HEK293 (cell line): ENCODE measurements around the gene FNDC10.

Experiments
- EGR2 ChIP-seq: fragments of 450-650 bp; formaldehyde crosslinking; IDR thresholded peaks from 2 replicates; pipeline ENCODE4 v1.5.1; 2016; ENCODE audit warnings: low read depth, missing biosample characterization, missing genetic modification characterization
- GFI1B ChIP-seq: fragments of 450-650 bp; formaldehyde crosslinking; IDR thresholded peaks from 2 replicates; pipeline ENCODE4 v1.5.1; 2016; ENCODE audit warnings: missing biosample characterization, missing genetic modification characterization
- GLI2 ChIP-seq: fragments of 450-650 bp; formaldehyde crosslinking; IDR thresholded peaks from 2 replicates; pipeline ENCODE4; 2017; ENCODE audit warnings: missing biosample characterization, missing genetic modification characterization, low read depth, borderline replicate concordance
- IKZF3 ChIP-seq: fragments of 450-650 bp; IDR thresholded peaks from 2 replicates; pipeline ENCODE4 v1.5.0; 2018; ENCODE audit warnings: missing biosample characterization, mild to moderate bottlenecking, missing genetic modification characterization, moderate library complexity
- KLF1 ChIP-seq: fragments of 450-650 bp; formaldehyde crosslinking; IDR thresholded peaks from 2 replicates; pipeline ENCODE4 v1.5.1; 2016; ENCODE audit warnings: missing biosample characterization, missing genetic modification characterization
- MZF1 ChIP-seq: fragments of 450-650 bp; formaldehyde crosslinking; IDR thresholded peaks from 2 replicates; pipeline ENCODE4 v1.5.1; 2017; ENCODE audit warnings: missing biosample characterization, missing genetic modification characterization, borderline replicate concordance
- REPIN1 ChIP-seq: fragments of 450-650 bp; formaldehyde crosslinking; IDR thresholded peaks from 2 replicates; pipeline ENCODE4 v1.5.1; 2017; ENCODE audit warnings: missing biosample characterization, missing genetic modification characterization, low read depth
- SETDB1 ChIP-seq: IDR thresholded peaks from one replicate; pipeline ENCODE4 v1.6.1; 2017; ENCODE audit warnings: mild to moderate bottlenecking, low read length, moderate library complexity, mixed read lengths; ENCODE audit not compliant: insufficient read length
- YY2 ChIP-seq: fragments of 450-650 bp; formaldehyde crosslinking; IDR thresholded peaks from 2 replicates; pipeline ENCODE4 v1.5.1; 2016; ENCODE audit warnings: missing biosample characterization, missing genetic modification characterization
- ZBTB1 ChIP-seq: fragments of 450-650 bp; formaldehyde crosslinking; IDR thresholded peaks from 2 replicates; pipeline ENCODE4 v1.5.1; 2016; ENCODE audit warnings: missing biosample characterization, missing genetic modification characterization
- ZNF112 ChIP-seq: fragments of 450-650 bp; formaldehyde crosslinking; IDR thresholded peaks from 2 replicates; pipeline ENCODE4 v1.5.0; 2017; ENCODE audit warnings: missing biosample characterization, missing genetic modification characterization
- ZNF138 ChIP-seq: fragments of 450-650 bp; formaldehyde crosslinking; IDR thresholded peaks from 2 replicates; pipeline ENCODE4 v1.5.1; 2016; ENCODE audit warnings: missing biosample characterization, missing genetic modification characterization, borderline replicate concordance
- ZNF175 ChIP-seq: fragments of 450-650 bp; formaldehyde crosslinking; IDR thresholded peaks from 2 replicates; pipeline ENCODE4 v1.5.1; 2016; ENCODE audit warnings: missing biosample characterization, missing genetic modification characterization
- ZNF184 ChIP-seq: fragments of 450-650 bp; IDR thresholded peaks from 2 replicates; pipeline ENCODE4 v1.5.1; 2018; ENCODE audit warnings: missing biosample characterization, mild to moderate bottlenecking, missing genetic modification characterization
- ZNF19 ChIP-seq: fragments of 450-650 bp; formaldehyde crosslinking; IDR thresholded peaks from 2 replicates; pipeline ENCODE4; 2016; ENCODE audit warnings: missing biosample characterization, missing genetic modification characterization, low read depth
- ZNF211 ChIP-seq: fragments of 450-650 bp; formaldehyde crosslinking; IDR thresholded peaks from 2 replicates; pipeline ENCODE4 v1.5.1; 2016; ENCODE audit warnings: low read depth, missing biosample characterization, missing genetic modification characterization
- ZNF223 ChIP-seq: fragments of 450-650 bp; formaldehyde crosslinking; IDR thresholded peaks from 2 replicates; pipeline ENCODE4 v1.5.1; 2016; ENCODE audit warnings: missing biosample characterization, missing genetic modification characterization
- ZNF239 ChIP-seq: fragments of 450-650 bp; formaldehyde crosslinking; IDR thresholded peaks from 2 replicates; pipeline ENCODE4 v1.5.1; 2016; ENCODE audit warnings: missing biosample characterization, missing genetic modification characterization
- ZNF280D ChIP-seq: fragments of 450-650 bp; formaldehyde crosslinking; IDR thresholded peaks from 2 replicates; pipeline ENCODE4 v1.5.1; 2016; ENCODE audit warnings: missing biosample characterization, missing genetic modification characterization
- ZNF350 ChIP-seq: fragments of 450-650 bp; formaldehyde crosslinking; IDR thresholded peaks from 2 replicates; pipeline ENCODE4 v1.5.0; 2017; ENCODE audit warnings: missing biosample characterization, mild to moderate bottlenecking, missing genetic modification characterization
- ZNF354C ChIP-seq: fragments of 450-650 bp; formaldehyde crosslinking; IDR thresholded peaks from 2 replicates; pipeline ENCODE4 v1.5.1; 2016; ENCODE audit warnings: missing biosample characterization, missing genetic modification characterization, low read depth, borderline replicate concordance
- ZNF391 ChIP-seq: fragments of 450-650 bp; formaldehyde crosslinking; IDR thresholded peaks from 2 replicates; pipeline ENCODE4 v1.5.1; 2016; ENCODE audit warnings: low read depth, missing biosample characterization, missing genetic modification characterization, borderline replicate concordance
- ZNF473 ChIP-seq: fragments of 450-650 bp; formaldehyde crosslinking; IDR thresholded peaks from 2 replicates; pipeline ENCODE4 v1.5.1; 2017; ENCODE audit warnings: missing biosample characterization, missing genetic modification characterization
- ZNF529 ChIP-seq: fragments of 450-650 bp; formaldehyde crosslinking; IDR thresholded peaks from 2 replicates; pipeline ENCODE4 v1.5.1; 2017; ENCODE audit warnings: missing genetic modification characterization, missing biosample characterization; ENCODE audit not compliant: insufficient replicate concordance
- ZNF544 ChIP-seq: fragments of 450-650 bp; formaldehyde crosslinking; IDR thresholded peaks from 2 replicates; pipeline ENCODE4 v1.5.0; 2017; ENCODE audit warnings: missing biosample characterization, missing genetic modification characterization
- ZNF555 ChIP-seq: fragments of 450-650 bp; formaldehyde crosslinking; conservative IDR thresholded peaks from 2 replicates; pipeline ENCODE4 v1.5.1; 2017; ENCODE audit warnings: missing biosample characterization, mild to moderate bottlenecking, missing genetic modification characterization, inconsistent platforms
- ZNF585B ChIP-seq: fragments of 450-650 bp; formaldehyde crosslinking; IDR thresholded peaks from 2 replicates; pipeline ENCODE4 v1.5.1; 2016; ENCODE audit warnings: missing biosample characterization, missing genetic modification characterization
- ZNF626 ChIP-seq: fragments of 450-650 bp; sonication (Bioruptor Pico); formaldehyde crosslinking; IDR thresholded peaks from 2 replicates; pipeline ENCODE4 v1.5.1; 2018; ENCODE audit warnings: missing biosample characterization, missing genetic modification characterization, inconsistent platforms
- ZNF76 ChIP-seq: fragments of 450-650 bp; formaldehyde crosslinking; IDR thresholded peaks from 2 replicates; pipeline ENCODE4; 2016; ENCODE audit warnings: low read depth, missing biosample characterization, missing genetic modification characterization, borderline replicate concordance
- ZNF776 ChIP-seq: fragments of 450-650 bp; formaldehyde crosslinking; IDR thresholded peaks from 2 replicates; pipeline ENCODE4 v1.5.0; 2017; ENCODE audit warnings: missing biosample characterization, missing genetic modification characterization, borderline replicate concordance
- TF ChIP-seq, protein P1 (sequence below): fragments of 450-650 bp; formaldehyde crosslinking; IDR thresholded peaks from 2 replicates; pipeline ENCODE4 v1.5.1; 2016; ENCODE audit warnings: missing biosample characterization, missing genetic modification characterization
- TF ChIP-seq, protein P2 (sequence below): fragments of 450-650 bp; formaldehyde crosslinking; conservative IDR thresholded peaks from 2 replicates; pipeline ENCODE4 v1.5.1; 2016; ENCODE audit warnings: low read depth, missing biosample characterization, missing genetic modification characterization

The FNDC10 gene

GRCh38 chr1:1614204-1614953 lies 14.4 kb upstream of the FNDC10 start (continued):
- TF ChIP-seq ZNF280D (tag by site-specific recombination) (no peak), ZNF626 (tag by site-specific recombination) (no peak), ZBTB1 (tag by site-specific recombination) (no peak), ZNF776 (tag by site-specific recombination) (no peak), ZNF223 (tag by site-specific recombination) (no peak), ZNF138 (tag by site-specific recombination) (no peak), ZNF473 (no peak), MZF1 (no peak), ZNF184 (tag by site-specific recombination) (no peak), ZNF391 (no peak), ZNF350 (tag by site-specific recombination) (no peak), SETDB1 (no peak), ZNF555 (tag by site-specific recombination) (no peak), YY2 (tag by site-specific recombination) (no peak), ZNF19 (tag by site-specific recombination) (no peak), ZNF76 (tag by site-specific recombination) (no peak), KLF1 (tag by site-specific recombination) (0 out of 2 replicates have a peak, but pooled peaks have one; percentile 29), EGR2 (tag by site-specific recombination) (peak; percentile 84), GLI2 (tag by site-specific recombination) (no peak), ZNF544 (no peak), ZNF354C (tag by site-specific recombination) (no peak), ZNF175 (no peak), GFI1B (tag by site-specific recombination) (no peak), ZNF529 (tag by site-specific recombination) (no peak), IKZF3 (tag by site-specific recombination) (no peak), ZNF112 (tag by site-specific recombination) (no peak), ZNF585B (tag by site-specific recombination) (no peak), ZNF239 (tag by site-specific recombination) (no peak), ZNF211 (no peak), REPIN1 (tag by site-specific recombination) (no peak; the same call in 1 of the 2 replicates)
- TF ChIP-seq, protein P1, sequence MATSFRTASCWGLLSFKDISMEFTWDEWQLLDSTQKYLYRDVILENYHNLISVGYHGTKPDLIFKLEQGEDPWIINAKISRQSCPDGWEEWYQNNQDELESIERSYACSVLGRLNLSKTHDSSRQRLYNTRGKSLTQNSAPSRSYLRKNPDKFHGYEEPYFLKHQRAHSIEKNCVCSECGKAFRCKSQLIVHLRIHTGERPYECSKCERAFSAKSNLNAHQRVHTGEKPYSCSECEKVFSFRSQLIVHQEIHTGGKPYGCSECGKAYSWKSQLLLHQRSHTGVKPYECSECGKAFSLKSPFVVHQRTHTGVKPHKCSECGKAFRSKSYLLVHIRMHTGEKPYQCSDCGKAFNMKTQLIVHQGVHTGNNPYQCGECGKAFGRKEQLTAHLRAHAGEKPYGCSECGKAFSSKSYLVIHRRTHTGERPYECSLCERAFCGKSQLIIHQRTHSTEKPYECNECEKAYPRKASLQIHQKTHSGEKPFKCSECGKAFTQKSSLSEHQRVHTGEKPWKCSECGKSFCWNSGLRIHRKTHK (tag by site-specific recombination) = no peak
- TF ChIP-seq, protein P2, sequence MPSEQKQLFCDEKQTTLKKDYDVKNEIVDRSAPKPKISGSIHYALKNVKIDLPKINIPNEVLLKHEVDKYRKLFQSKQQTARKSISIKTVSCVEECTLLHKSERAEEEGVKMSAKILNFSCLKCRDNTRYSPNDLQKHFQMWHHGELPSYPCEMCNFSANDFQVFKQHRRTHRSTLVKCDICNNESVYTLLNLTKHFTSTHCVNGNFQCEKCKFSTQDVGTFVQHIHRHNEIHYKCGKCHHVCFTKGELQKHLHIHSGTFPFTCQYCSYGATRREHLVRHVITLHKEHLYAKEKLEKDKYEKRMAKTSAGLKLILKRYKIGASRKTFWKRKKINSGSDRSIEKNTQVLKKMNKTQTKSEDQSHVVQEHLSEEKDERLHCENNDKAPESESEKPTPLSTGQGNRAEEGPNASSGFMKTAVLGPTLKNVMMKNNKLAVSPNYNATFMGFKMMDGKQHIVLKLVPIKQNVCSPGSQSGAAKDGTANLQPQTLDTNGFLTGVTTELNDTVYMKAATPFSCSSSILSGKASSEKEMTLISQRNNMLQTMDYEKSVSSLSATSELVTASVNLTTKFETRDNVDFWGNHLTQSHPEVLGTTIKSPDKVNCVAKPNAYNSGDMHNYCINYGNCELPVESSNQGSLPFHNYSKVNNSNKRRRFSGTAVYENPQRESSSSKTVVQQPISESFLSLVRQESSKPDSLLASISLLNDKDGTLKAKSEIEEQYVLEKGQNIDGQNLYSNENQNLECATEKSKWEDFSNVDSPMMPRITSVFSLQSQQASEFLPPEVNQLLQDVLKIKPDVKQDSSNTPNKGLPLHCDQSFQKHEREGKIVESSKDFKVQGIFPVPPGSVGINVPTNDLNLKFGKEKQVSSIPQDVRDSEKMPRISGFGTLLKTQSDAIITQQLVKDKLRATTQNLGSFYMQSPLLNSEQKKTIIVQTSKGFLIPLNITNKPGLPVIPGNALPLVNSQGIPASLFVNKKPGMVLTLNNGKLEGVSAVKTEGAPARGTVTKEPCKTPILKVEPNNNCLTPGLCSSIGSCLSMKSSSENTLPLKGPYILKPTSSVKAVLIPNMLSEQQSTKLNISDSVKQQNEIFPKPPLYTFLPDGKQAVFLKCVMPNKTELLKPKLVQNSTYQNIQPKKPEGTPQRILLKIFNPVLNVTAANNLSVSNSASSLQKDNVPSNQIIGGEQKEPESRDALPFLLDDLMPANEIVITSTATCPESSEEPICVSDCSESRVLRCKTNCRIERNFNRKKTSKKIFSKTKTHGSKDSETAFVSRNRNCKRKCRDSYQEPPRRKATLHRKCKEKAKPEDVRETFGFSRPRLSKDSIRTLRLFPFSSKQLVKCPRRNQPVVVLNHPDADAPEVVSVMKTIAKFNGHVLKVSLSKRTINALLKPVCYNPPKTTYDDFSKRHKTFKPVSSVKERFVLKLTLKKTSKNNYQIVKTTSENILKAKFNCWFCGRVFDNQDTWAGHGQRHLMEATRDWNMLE (tag by site-specific recombination) = no peak
